Endometrium (tissue), 2 donors: ENCODE results near the gene BMPR1A.
"Not testable (repeated sequence)": the region's sequence is repeated elsewhere in the genome, so short reads cannot be mapped to it uniquely, and the experiment has no call there.

Experiments used
- FAIRE-seq: peaks from 2 replicates; lab custom pipeline; 2012; peaks lifted over from hg19 to GRCh38; lab: Jason Lieb, UNC
- donor health status: control.
- donor health status: control.

Gene BMPR1A

DNA sequence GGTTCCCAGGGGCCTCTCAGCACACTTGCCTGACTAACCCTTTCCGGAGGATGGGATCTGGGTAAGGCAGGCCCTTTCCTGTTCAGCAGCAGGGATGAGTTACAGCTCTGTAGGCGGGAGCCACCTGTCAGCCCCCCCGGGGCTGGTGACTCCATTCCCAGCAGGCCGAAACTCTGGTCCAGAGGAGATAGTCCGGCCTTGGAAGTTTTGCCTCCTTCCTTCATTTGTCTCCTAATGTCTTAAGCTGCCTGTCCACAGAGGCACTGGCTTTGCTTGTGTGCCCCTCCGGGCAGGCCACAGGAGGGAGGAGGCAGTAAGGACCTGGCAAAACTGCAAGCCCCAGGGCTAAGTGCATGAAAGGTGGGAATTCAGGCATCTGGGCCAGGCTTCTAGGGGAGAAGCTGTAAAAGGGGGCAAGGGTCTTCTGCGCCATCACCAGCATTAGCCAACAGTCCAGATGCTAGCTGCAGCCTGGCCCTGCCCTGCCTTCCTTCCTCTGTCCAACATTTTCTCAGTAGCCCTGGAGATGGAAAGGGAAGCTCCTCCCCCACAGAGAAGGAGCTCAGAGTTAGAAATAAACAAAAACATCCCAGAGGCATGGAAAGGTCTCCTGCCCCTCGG lies 213.1 kb downstream of the BMPR1A start:
- no peak for FAIRE-seq

DNA sequence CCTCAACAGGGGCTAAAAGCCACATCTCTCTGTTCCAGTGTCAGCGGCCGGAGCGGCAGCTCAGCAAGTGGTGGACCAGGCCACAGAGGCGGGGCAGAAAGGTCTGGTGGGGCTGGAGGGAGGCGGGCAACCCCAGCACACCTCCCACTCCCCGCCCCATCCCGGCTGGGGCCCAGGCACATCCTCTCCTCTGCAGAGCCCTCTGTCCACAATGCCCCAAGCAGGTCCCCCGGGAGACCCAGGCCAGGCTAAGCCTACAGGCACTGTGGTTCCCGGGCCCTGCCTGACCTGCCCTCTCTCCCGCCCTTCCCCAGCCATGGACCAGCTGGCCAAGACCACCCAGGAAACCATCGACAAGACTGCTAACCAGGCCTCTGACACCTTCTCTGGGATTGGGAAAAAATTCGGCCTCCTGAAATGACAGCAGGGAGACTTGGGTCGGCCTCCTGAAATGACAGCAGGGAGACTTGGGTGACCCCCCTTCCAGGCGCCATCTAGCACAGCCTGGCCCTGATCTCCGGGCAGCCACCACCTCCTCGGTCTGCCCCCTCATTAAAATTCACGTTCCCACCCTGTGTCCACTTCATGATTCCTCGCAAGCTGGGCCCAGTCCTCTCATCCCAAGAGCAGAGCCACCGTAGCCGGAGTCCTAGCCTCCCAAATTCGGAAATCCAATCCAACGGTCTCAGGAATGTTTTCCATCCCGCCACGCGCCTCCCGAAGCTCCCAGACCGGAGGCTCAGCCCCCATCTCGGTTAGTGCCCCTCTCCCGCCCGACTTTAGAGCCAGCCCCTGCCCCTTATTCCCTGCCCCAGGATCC lies 214.0 kb downstream of the BMPR1A start:
- FAIRE-seq: no peak

DNA sequence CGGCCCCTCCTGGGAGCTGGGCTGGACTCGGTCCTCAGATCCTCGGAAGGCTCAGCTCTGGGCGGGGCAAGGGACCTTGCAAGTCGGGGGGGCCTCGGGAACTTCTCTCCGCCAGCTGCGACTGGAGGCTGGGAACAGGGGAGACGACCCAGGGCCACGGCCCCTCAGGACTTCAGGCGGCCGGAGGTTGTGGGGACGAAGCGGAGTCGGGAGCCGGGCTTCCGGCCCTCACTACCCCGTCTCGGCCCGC lies 214.5 kb downstream of the BMPR1A start:
- no peak for FAIRE-seq

DNA sequence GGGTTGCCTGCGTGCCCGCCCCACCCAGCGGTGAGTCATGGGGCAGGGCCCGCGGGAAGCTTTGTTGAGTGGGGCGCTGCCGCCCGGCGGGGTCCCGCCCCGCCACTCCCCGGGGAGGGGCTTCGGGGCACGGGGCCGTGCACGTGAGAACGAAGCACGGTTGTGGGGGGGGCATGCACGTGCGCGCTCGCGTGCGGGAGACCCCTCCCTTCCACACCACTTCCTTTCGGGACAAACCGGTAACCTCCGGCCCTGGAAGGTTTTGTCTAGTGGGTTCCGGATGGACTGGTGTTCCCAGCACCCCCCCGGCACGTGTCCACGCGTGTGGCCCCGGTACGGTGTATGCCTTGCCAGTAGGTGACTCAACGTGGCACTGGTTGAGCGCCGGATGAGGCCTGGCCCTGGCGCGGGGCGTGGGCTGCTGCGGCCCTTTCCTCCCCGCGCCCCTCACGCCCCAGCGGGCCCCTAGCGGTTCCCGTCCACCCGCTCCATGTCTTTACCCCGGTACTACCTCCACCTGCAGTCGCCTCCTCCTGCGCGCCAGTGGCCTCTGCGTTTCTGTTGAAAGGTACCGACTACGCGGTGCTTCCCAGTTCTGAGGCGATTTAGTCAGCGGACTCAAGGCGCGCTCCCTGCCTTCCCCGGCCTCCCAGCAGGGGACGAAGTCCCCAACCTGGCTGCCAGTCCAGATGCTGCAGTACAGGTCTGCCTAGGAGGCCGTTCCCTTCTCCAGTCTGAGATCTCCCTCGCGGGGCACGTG lies 215.0 kb downstream of the BMPR1A start:
- no peak for FAIRE-seq

DNA sequence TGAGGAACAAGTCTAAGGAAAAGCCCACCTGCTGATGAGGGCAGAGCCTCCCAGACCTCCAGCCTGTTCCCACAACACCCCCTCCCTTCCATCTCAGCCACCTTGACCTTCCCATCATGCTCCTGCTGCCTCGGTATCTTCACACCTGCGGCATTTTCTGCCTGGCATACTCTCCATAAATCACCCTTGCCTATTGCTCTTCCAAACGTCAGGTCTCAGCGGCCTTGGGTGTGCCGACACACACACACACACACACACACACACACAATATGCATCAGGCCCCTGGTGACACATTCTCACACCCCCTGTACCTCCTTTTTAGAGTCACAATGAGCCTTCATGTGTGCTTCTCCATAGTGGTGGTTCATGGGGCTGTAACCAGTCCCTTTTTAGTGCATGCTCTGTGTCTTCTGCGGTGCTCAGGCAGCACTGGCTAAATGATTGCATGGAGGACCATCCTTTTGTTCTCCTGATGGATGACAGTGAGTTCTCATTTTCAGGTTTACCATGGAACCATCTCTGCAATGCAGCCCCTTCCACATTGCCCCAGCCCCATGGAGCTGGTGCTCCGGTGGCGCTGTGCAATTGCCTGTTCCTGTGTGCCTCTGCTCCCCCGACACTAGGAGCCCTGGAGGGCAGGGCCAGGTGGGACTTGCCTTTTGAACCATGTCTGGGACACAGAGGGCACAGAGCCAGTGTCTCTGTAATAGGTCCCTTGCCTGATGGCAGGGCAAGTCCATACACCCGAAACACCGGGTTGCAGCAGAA lies 216.4 kb downstream of the BMPR1A start:
- FAIRE-seq: no peak

DNA sequence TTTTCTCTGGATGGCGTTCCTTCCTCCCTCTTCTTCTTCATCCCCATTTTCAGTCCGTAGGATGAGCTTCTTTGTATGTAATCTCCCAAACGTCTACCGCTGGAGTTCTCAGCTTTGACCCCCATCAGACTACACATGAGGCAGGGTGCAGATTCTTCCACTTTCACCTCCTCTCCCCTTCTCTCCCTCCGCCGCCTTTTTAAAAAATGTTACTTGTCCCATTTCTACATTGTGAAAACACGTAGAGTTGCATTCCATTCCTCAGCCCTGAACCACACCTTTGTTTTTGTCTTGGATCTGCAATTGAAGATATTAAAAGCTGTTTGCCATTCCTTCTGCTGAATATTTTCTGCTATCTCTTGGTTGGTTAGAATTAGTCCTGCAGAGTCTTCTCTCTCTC lies 218.1 kb downstream of the BMPR1A start:
- no peak for FAIRE-seq

DNA sequence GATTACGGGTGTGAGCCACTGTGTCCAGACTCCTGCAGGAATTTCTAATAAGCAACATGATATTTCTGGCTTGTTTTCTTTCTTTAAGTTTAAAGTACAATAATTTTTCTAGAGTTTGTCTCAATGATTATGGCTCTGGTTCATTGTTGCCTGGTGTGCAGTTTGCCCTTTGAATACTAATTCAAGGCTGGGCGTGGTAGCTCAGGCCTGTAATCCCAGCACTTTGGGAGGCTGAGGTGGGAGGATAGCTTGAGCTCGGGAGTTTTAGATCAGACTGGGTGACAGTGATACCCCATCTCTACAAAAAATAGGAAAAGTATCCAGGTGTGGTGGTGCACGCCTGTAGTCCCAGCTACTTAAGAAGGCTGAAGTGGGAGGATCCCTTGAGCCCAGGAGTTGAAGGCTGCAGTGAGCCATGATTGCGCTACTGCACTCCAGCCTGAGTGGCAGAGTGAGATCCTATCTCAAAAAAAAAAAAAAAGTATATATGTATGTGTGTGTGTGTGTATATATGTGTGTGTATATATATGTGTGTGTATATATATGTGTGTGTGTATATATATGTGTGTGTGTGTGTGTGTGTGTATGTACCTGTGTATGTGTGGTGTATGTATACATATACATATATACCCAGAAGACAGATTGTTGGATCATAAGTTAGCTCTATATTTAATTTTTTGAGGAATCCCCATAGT lies 220.1 kb downstream of the BMPR1A start:
- no peak for FAIRE-seq

DNA sequence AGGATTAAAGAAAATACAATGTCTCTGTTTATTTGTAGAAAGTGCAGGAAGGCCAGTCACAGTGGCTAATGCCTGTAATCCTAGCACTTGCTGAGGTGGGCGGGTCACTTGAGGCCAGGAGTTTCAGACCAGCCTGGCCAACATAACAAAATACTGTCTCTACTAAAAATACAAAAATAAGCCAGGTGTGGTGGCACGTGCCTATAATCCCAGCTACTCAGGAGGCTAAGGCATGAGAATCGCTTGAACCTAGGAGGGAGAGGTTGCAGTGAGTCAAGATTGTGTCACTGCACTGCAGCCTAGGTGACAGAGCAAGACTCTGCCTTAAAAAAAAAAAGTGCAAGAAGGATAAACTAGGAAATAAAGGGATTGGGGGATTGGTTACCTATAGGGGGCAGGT lies 222.0 kb downstream of the BMPR1A start:
- FAIRE-seq: not testable (repeated sequence)

DNA sequence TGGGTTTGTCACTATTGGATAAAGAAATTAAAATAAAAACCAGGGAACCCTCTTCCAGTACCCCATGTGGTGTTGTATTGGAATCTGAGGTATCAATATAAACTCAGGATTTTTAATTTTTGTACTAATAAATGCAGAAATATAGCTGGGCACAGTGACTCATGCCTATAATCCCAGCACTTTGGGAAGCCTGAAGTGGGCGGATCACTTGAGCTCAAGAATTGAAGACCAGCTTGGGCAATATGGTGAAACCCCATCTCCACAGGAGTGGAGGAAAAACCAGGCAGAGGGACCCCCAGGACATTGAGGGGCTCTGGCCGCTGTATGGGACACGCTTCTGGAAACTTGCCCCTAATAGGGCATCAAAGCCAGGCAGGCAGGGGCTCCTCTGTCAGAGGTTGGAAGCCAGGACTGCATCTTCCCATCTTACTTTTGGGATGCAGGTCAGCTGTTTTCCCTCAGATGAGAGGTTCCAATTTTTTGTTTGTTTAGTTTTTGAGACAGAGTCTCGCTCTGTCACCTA lies 222.9 kb downstream of the BMPR1A start:
- no peak for FAIRE-seq

DNA sequence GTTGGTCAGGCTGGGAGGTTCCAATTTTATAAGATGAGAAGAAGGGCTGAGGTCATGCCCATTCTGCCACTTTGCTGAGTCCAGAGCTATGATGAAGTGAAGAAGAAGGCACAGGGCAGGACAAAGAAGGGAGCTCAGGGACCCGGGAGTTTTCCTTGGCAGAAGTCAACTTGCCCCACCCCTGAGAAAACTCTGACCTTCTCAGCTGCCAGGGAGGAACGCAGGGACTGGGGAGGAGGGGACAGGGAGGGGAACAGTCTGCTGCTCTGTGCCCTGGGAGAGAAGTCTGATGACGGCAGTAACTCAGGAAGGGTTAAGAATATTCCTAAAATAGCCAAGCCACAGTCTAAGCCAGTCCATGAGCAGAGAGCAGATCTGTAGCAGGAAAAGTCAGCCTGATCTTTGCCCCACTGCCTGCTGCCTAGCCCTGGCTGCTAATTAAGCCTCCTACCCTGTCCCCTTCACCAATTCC lies 223.6 kb downstream of the BMPR1A start:
- no peak for FAIRE-seq

DNA sequence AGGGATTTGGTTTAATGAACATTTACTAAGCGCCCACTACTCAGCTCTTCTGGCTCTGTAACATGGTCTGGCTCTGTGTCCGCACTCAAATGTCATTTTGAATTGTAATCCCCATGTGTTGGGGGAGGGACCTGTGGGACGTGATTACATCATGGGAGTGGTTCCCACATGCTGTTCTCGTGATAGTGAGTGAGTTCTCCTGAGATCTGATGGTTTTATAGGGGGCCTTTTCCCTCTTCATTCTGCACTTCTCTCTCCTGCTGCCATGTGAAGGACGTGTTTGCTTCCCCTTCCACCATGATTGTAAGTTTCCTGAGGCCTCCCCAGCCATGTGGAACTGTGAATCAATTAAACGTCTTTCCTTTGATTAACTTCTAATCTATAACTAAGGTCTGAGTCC lies 224.6 kb downstream of the BMPR1A start:
- not testable (repeated sequence) for FAIRE-seq

DNA sequence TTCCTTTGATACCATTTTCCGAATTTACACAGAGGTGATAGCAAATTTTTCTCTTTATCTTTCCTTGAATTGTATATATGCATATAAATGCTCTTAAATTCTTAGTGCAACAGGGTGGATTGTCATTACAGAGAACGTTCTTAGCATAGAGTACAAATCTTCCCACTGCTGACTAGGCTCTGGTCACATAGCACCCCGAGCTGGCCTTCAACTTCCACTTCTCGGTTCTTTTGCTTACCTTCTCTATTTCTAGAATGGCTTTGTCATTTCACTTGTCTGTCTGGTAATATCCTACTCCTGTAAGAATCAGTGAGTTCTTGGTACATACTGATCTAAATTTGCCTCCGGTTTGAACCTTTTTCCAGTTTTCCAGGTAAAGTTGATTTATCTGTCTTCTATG lies 225.3 kb downstream of the BMPR1A start:
- no peak for FAIRE-seq
